ENCODE results near the gene STK33.

DNA sequence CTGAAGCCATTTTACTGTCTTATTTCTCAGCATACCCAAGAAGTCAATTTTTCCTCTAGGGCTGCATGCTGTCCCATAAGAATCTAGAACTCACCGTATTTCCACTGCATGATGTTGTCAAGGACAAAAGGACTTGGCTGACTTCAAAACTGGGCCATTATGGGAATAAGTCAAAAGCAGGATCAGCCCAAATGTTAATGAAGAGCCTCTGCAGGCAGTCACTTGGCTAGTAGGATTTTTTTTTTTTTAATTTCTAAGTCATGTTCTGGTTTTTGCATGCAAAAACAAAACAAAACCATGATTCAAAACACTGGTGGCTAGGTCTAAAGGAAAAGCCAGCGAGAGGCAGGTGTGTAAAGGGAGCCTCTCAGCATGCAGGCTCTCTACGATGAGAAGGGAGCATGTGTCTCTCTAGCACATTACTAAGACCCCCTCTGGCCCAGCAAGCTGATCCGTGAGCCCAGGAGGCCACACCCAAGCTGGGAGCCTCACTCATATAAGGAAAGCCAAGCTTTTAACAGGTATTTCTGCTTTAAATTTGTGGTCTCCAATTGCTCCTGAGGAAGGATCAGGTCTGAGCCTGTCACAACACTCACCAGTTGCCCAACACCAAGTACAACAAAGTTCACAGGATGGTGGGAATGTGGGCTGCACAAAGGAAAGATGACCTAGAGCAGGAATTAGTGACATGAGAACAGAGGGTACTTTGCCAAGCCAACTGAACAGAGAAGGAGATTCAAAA lies 21.4 kb upstream of the STK33 start:
- TF ChIP-seq, protein P1, sequence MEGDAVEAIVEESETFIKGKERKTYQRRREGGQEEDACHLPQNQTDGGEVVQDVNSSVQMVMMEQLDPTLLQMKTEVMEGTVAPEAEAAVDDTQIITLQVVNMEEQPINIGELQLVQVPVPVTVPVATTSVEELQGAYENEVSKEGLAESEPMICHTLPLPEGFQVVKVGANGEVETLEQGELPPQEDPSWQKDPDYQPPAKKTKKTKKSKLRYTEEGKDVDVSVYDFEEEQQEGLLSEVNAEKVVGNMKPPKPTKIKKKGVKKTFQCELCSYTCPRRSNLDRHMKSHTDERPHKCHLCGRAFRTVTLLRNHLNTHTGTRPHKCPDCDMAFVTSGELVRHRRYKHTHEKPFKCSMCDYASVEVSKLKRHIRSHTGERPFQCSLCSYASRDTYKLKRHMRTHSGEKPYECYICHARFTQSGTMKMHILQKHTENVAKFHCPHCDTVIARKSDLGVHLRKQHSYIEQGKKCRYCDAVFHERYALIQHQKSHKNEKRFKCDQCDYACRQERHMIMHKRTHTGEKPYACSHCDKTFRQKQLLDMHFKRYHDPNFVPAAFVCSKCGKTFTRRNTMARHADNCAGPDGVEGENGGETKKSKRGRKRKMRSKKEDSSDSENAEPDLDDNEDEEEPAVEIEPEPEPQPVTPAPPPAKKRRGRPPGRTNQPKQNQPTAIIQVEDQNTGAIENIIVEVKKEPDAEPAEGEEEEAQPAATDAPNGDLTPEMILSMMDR (IDR thresholded peaks at IDR 0.05 in 2 of 3, conservative IDR thresholded peaks at IDR 0.05 in 1 of 3; ENCODE audit: borderline replicate concordance in 1 of 3, insufficient read depth in 1 of 3, low read depth in 2 of 3, low read length in 2 of 3), result no peak
- TF ChIP-seq EGR1 (IDR thresholded peaks at IDR 0.05; ENCODE audit: low read depth) (no peak), SP1 (IDR thresholded peaks at IDR 0.05; ENCODE audit: low read depth) (no peak), POLR2A (IDR thresholded peaks at IDR 0.05; ENCODE audit: borderline replicate concordance, extremely low read depth, insufficient read depth, insufficient read length) (no peak), SIN3A (IDR thresholded peaks at IDR 0.05; ENCODE audit: low read depth) (no peak), JUND (IDR thresholded peaks at IDR 0.05) (no peak), SRF (IDR thresholded peaks at IDR 0.05; ENCODE audit: low read depth) (no peak), CEBPB (IDR thresholded peaks at IDR 0.05; ENCODE audit: low read depth) (no peak), EZH2phosphoT487 (IDR thresholded peaks at IDR 0.05; ENCODE audit: borderline replicate concordance) (no peak)
- TF ChIP-seq, protein P2, sequence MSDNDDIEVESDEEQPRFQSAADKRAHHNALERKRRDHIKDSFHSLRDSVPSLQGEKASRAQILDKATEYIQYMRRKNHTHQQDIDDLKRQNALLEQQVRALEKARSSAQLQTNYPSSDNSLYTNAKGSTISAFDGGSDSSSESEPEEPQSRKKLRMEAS (IDR thresholded peaks at IDR 0.05), result no peak
- TF ChIP-seq, protein P3, sequence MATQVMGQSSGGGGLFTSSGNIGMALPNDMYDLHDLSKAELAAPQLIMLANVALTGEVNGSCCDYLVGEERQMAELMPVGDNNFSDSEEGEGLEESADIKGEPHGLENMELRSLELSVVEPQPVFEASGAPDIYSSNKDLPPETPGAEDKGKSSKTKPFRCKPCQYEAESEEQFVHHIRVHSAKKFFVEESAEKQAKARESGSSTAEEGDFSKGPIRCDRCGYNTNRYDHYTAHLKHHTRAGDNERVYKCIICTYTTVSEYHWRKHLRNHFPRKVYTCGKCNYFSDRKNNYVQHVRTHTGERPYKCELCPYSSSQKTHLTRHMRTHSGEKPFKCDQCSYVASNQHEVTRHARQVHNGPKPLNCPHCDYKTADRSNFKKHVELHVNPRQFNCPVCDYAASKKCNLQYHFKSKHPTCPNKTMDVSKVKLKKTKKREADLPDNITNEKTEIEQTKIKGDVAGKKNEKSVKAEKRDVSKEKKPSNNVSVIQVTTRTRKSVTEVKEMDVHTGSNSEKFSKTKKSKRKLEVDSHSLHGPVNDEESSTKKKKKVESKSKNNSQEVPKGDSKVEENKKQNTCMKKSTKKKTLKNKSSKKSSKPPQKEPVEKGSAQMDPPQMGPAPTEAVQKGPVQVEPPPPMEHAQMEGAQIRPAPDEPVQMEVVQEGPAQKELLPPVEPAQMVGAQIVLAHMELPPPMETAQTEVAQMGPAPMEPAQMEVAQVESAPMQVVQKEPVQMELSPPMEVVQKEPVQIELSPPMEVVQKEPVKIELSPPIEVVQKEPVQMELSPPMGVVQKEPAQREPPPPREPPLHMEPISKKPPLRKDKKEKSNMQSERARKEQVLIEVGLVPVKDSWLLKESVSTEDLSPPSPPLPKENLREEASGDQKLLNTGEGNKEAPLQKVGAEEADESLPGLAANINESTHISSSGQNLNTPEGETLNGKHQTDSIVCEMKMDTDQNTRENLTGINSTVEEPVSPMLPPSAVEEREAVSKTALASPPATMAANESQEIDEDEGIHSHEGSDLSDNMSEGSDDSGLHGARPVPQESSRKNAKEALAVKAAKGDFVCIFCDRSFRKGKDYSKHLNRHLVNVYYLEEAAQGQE (IDR thresholded peaks at IDR 0.05; ENCODE audit: low read depth), result no peak
